Trophoblast cell (in vitro differentiated cells and primary cell): Measurements from ENCODE around the gene ZNF548.

Experiments used
- DNase-seq, 2 donors: peaks; one replicate each; pipeline ENCODE4 v3.0.0-alpha.2; 2016
- H2AFZ ChIP-seq: 2 replicates; pipeline ENCODE4 v1.6.1; 2013; ENCODE audit warnings: low read length, moderate library complexity, mild to moderate bottlenecking; ENCODE audit not compliant: insufficient read depth, poor library complexity
- H2AK5ac ChIP-seq: 2 replicates; pipeline ENCODE4 v1.6.1; 2013; ENCODE audit warnings: mild to moderate bottlenecking, low read length
- H2BK120ac ChIP-seq: 2 replicates; pipeline ENCODE4 v1.6.1; 2013; ENCODE audit warnings: low read length, mild to moderate bottlenecking, moderate library complexity; ENCODE audit not compliant: insufficient read depth, poor library complexity
- H2BK12ac ChIP-seq: 2 replicates; pipeline ENCODE4 v1.6.1; 2013; ENCODE audit warnings: mild to moderate bottlenecking, low read length, moderate library complexity
- H2BK5ac ChIP-seq: 2 replicates; pipeline ENCODE4 v1.6.1; 2013; ENCODE audit warnings: low read length, low read depth, moderate library complexity, mild to moderate bottlenecking; ENCODE audit not compliant: poor library complexity
- H3K14ac ChIP-seq: 2 replicates; pipeline ENCODE4 v1.6.1; 2013; ENCODE audit warnings: mild to moderate bottlenecking, low read length
- H3K18ac ChIP-seq: 2 replicates; pipeline ENCODE4 v1.6.1; 2013; ENCODE audit warnings: mild to moderate bottlenecking, low read length
- H3K23ac ChIP-seq: 2 replicates; pipeline ENCODE4 v1.6.1; 2013; ENCODE audit warnings: low read length
- H3K27ac ChIP-seq: 2 replicates; pipeline ENCODE4 v1.5.1; 2013; ENCODE audit warnings: low read depth, mild to moderate bottlenecking, inconsistent platforms, low read length, moderate library complexity
- H3K27me3 ChIP-seq: 2 replicates; pipeline ENCODE4 v1.6.1; 2013; ENCODE audit warnings: inconsistent platforms, mild to moderate bottlenecking, low read length, moderate library complexity; ENCODE audit not compliant: insufficient read depth
- H3K36me3 ChIP-seq, 2 experiments: 1 replicate in 1 of 2; 2 replicates in 1 of 2; pipeline ENCODE4 v1.6.1; 2013; ENCODE audit warnings: low read length in 2 of 2, mild to moderate bottlenecking in 2 of 2, moderate library complexity in 1 of 2; ENCODE audit not compliant: insufficient read depth in 2 of 2, control insufficient read depth in 1 of 2
- H3K4ac ChIP-seq: 2 replicates; pipeline ENCODE4 v1.6.1; 2013; ENCODE audit warnings: low read depth, mild to moderate bottlenecking, low read length, moderate library complexity
- H3K4me1 ChIP-seq, 2 experiments: 1 replicate in 1 of 2; 2 replicates in 1 of 2; pipeline ENCODE4 v1.6.1; 2013; ENCODE audit warnings: low read length in 2 of 2, mild to moderate bottlenecking in 2 of 2, moderate library complexity in 1 of 2; ENCODE audit not compliant: insufficient read depth in 2 of 2, control insufficient read depth in 1 of 2
- H3K4me2 ChIP-seq: 2 replicates; pipeline ENCODE4 v1.6.1; 2013; ENCODE audit warnings: inconsistent platforms, mild to moderate bottlenecking, low read length, moderate library complexity
- H3K4me3 ChIP-seq: 2 replicates; pipeline ENCODE4 v1.5.1; 2013; ENCODE audit warnings: mild to moderate bottlenecking, low read depth, low read length, inconsistent platforms
- H3K79me1 ChIP-seq: one replicate; pipeline ENCODE4 v1.6.1; 2013; ENCODE audit warnings: low read length
- H3K79me2 ChIP-seq: 2 replicates; pipeline ENCODE4 v1.6.1; 2013; ENCODE audit warnings: low read length, mild to moderate bottlenecking; ENCODE audit not compliant: control insufficient read depth, insufficient read depth, poor library complexity
- H3K9ac ChIP-seq: 2 replicates; pipeline ENCODE4 v1.6.1; 2013; ENCODE audit warnings: mild to moderate bottlenecking, low read length
- H3K9me3 ChIP-seq: 2 replicates; pipeline ENCODE4 v1.6.1; 2013; ENCODE audit warnings: low read depth, mild to moderate bottlenecking, control low read depth, inconsistent platforms, low read length; ENCODE audit not compliant: insufficient read depth
- H4K12ac ChIP-seq: 2 replicates; pipeline ENCODE4 v1.6.1; 2013; ENCODE audit warnings: low read depth, mild to moderate bottlenecking, low read length, moderate library complexity
- H4K8ac ChIP-seq: 2 replicates; pipeline ENCODE4 v1.6.1; 2013; ENCODE audit warnings: low read depth, mild to moderate bottlenecking, low read length, moderate library complexity
- H4K91ac ChIP-seq: one replicate; pipeline ENCODE4 v1.6.1; 2013; ENCODE audit warnings: low read depth, mild to moderate bottlenecking, low read length, moderate library complexity
- WGBS: extraction: QIAGEN DNeasy Blood & Tissue Kit; methylation state at CpG from one replicate; pipeline ENCODE4 v1.1.7; 2013; ENCODE audit warnings: missing lambda C conversion rate; ENCODE audit not compliant: insufficient read length, insufficient coverage; ENCODE audit errors: extremely low coverage; 5-methylcytosine and 5-hydroxymethylcytosine counted together

Gene ZNF548

GRCh38 chr19:57443121-57443696, 53.6 kb downstream of the ZNF548 start:
- WGBS: no CpG with 5 or more reads among the region's 5 CpGs
- H3K79me2 ChIP-seq: no peaks in the 10 kb centered on the region
- no peak for DNase-seq

GRCh38 chr19:57452307-57452706, 62.7 kb downstream of the ZNF548 start:
- H3K79me1 ChIP-seq: no peaks in the 10 kb centered on the region

More at GRCh38 chr19:57443121-57443696, 53.6 kb downstream of the ZNF548 start:
- H3K18ac ChIP-seq: no peak overlapping the region
- H2AFZ ChIP-seq: no peak overlapping the region
- H2AK5ac ChIP-seq: no peak overlapping the region
- no peak overlapping the region for H3K27ac ChIP-seq
- H4K12ac ChIP-seq: no peak overlapping the region
- H3K9me3 ChIP-seq: peaks cover 6% of the 10 kb centered on the region
- H3K4ac ChIP-seq: no peak overlapping the region
- no peak overlapping the region for H2BK5ac ChIP-seq
- H2BK120ac ChIP-seq: no peak overlapping the region
- no peaks in the 10 kb centered on the region for H3K27me3 ChIP-seq
- no peak overlapping the region for H4K8ac ChIP-seq
- no peak overlapping the region for H3K9ac ChIP-seq
- no peak overlapping the region for H2BK12ac ChIP-seq
- no peaks in the 10 kb centered on the region for H3K4me1 ChIP-seq
- no peaks in the 10 kb centered on the region for H3K79me1 ChIP-seq
- peaks cover 7 to 20% of the 10 kb centered on the region in 2 experiments for H3K36me3 ChIP-seq
- H4K91ac ChIP-seq: no peak overlapping the region
- H3K4me2 ChIP-seq: no peak overlapping the region
- no peak overlapping the region for H3K23ac ChIP-seq
- no peak overlapping the region for H3K4me3 ChIP-seq
- no peak overlapping the region for H3K14ac ChIP-seq

More at GRCh38 chr19:57452307-57452706, 62.7 kb downstream of the ZNF548 start:
- Histone ChIP-seq H3K4me2 (no peak overlapping the region), H3K79me2 (no peaks in the 10 kb centered on the region), H3K36me3 (no peaks in the 10 kb centered on the region), H3K9ac (no peak overlapping the region), H2AK5ac (no peak overlapping the region), H3K9me3 (no peaks in the 10 kb centered on the region), H3K4me1 (no peaks in the 10 kb centered on the region), H2BK5ac (no peak overlapping the region), H4K12ac (no peak overlapping the region), H3K27me3 (no peaks in the 10 kb centered on the region), H3K18ac (no peak overlapping the region), H4K91ac (no peak overlapping the region), H3K4me3 (no peak overlapping the region), H2AFZ (no peak overlapping the region), H3K4ac (no peak overlapping the region), H3K14ac (no peak overlapping the region), H2BK120ac (no peak overlapping the region), H2BK12ac (no peak overlapping the region), H4K8ac (no peak overlapping the region), H3K27ac (no peak overlapping the region), H3K23ac (no peak overlapping the region)
- WGBS: no CpG with 5 or more reads among the region's 3 CpGs
- DNase-seq: no peak
